ENCODE data around the gene PAQR8. TPM values are rescaled to one million over a fixed set of nuclear protein-coding genes. Genes with fewer than 3 reads are reported as not detected.
"Not testable (repeated sequence)": the region's sequence is repeated elsewhere in the genome, so short reads cannot be mapped to it uniquely, and the experiment has no call there.

PAQR8 gene
- polyA plus RNA-seq, 3 donors: 25.7 to 31.3 (median 29.3) TPM

DNA sequence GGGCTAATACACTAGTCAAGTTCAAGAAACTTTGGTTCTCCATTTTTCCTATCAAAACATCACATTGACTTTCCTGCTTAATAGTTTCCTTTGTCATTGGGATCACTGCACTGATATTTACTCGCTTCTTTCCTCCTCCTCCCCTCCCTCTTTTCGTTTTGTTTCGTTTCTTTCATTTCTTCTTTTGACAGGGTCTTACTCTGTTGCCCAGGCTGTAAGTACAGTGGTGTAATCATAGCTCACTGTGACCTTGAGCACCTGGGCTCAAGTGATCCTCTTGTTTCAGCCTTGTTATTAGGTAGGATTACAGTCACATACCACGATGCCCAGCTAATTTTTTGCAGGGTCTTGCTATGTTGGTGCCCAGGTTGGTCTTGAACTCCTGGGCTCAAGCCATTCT, 12.3 kb downstream of the PAQR8 start:
- no peak for DNase-seq (ENCODE audit: low read depth in 3 of 3, low spot score in 2 of 3)

DNA sequence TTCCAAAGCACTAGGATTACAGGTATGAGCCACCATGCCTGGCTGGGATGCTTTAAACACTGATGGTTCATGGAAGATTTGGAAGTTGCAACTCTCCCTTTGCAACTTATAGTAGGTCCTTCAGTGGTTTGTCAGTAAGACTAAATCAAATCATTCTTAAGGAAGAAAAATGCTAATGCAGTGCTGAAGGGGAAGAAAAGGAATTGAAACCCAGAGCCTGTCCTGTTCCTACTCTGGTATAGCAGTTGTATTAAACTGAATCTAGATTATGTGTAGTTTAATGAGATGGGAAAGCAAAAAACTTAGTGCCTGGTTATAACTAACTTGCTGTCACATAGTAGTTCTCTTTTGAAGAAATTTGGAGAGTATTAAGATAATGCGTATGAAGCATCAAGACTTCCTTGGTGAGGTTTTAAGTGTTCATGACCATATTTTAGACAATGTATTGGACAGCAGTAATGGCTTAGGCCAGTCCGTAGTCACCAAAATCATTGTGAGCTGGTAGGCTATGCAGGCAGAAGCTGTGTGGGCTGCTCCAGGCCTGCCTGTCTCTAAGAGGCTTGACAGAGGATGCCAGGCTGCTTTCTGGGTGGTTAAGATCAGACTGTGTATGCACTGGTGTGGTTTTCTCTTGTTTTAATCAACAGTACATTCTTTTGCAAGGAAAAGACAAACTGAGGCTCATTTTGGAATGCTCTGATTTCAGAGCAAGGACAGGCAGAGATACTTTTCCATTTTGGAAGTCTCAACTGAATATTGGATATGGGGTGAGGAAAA, 14.0 kb downstream of the PAQR8 start:
- no peak for DNase-seq (ENCODE audit: low read depth in 3 of 3, low spot score in 2 of 3)

DNA sequence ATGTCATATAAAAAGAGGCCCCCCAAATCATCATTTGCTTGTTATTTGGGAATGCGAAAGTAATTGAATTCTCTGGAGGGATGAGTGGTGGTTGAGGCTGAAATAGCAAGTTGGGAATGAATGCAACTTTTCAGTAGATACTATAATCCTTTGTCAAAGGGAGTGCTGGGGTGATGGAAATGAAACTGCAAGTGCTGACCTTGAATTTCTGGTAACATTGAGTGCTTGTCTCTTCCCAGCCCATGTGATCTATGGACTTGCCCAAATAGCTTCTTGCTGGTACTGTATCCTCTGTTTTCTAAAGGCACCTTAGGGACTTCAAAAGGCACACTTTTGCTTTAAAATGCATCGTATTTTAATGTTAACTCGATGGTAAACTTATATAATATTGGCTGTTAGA, 14.8 kb downstream of the PAQR8 start:
- DNase-seq (ENCODE audit: low read depth in 3 of 3, low spot score in 2 of 3): no peak

DNA sequence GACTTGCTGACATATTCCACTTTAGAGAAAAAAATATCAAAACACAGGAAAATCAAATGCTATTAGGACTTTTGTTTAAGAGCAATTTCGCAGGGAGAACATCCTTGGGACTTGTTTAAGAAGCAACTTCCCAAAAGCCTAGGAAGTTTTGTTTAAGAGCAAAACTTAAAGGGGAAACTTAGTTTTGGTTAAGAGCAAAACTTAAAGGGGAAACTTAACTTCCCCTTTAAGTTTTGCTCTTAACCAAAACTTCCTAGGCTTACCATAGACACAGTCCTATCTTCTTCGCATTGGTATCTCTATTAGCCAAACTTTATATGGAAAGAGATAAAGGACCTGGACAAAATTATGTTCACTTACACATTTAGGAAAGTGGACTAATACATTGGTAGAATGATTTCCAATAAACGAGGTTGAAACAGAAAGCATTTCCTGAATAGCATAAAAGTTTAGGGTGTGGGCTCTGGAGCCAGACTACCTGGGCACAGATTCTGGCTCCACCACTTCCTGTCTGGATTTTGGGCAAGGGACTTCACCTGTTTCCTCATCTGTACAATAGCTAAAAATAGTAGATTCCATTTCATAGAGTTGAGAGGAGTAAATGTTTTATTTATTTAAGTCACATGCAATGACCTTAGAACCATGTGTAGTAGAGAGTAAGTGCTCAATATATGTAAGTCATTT, 15.7 kb downstream of the PAQR8 start:
- DNase-seq (ENCODE audit: low read depth in 3 of 3, low spot score in 2 of 3): no peak

DNA sequence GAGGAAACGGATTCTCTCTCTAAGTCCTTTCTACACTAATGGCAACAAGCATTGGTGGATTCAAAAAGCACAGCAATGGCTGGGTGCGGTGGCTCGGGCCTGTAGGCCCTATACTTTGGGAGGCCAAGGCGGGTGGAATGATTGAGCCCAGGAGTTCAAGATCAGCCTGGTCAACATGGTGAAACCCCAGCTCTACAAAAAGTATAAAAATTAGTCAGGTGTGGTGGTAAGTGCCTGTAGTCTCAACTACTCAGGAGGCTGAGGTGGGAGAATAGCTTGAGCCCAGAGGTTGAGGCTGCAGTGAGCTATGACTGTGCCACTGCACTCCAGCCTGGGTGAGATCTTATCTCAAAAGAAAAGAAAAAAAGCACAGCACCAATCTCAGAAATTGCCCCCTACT, 19.3 kb downstream of the PAQR8 start:
- DNase-seq (ENCODE audit: low read depth in 3 of 3, low spot score in 2 of 3): no peak

DNA sequence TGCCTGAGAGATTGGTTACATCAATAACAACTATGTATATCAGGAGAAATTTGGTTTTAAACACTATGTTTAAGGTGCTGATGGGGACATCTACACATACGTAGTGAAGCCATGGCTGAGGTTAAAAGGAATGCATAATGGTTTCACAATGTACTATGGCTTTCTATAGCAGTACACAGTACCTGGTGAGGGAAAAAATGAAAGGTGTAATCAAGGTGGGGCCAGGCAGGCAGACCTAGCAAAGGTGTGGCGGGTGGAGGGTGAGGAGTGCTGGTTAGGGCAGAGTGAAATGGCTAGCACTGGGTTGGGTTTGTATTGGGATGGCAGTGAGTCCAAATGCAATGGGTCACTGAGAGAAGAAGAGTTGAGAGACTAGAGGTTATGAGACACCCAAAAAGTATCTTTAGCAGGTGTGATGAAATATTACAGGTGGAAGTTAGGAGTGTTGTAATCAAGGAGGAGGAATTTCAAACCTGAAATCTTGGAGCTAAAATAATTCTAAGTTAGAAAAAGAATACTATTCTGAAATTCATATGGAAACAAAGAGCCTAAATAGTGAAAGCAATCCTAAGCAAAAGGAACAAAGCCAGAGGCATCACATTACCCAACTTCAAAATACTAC, 22.3 kb downstream of the PAQR8 start:
- no peak for DNase-seq (ENCODE audit: low read depth in 3 of 3, low spot score in 2 of 3)

DNA sequence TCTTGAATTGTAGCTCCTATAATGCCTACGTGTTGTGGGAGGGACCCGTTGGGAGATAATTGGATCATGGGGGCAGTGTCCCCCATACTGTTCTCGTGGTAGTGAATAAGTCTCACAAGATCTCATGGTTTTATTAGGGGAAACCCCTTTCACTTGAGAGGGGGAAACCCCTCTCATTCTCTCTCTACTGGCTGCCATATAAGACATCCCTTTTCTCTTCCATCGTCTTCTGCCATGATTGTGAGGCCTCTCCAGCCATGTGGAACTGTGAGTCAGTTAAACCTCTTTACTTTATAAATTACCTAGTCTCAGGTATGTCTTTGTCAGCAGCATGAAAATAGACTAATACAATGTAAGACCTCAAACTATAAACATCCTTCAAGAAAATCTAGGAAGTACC, 23.1 kb downstream of the PAQR8 start:
- no peak for DNase-seq (ENCODE audit: low read depth in 3 of 3, low spot score in 2 of 3)

DNA sequence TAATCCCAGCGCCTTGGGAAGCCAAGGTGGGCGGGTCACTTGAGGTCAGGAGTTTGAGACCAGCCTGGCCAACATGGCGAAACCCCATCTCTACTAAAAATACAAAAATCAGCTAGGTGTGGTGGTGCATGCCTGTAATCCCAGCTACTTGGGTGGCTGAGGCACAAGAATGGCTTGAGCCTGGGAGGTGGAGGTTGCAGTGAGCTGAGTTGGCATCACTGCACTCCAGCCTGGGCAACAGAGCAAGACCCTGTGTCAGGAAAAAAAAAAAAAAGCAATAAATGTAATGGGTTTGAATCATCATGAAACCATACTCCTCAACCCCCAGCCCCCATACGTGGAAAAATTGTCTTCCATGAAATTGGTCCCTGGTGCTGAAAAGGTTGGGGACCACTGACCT, 26.2 kb downstream of the PAQR8 start:
- not testable (repeated sequence) for DNase-seq (ENCODE audit: low read depth in 3 of 3, low spot score in 2 of 3)

DNA sequence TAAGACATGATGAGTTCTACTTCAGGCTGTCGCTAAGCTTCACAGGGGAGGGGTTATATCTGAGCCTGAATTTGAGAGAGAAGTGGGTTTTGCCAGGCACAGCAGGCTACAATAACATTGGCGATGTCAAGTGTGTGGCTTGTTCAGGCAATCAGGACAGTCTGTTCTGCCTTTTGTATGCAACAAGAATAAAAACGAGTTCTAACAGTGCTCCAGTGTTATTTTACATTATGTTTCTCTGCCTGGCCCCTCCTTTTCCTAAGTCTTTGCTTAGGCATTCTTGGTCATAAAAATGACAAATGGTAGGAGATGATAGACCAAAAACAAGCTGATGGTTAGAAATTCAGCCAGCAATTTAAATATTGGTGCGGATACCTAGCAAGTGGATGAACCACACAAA, 26.8 kb downstream of the PAQR8 start:
- DNase-seq (ENCODE audit: low read depth in 3 of 3, low spot score in 2 of 3): no peak

DNA sequence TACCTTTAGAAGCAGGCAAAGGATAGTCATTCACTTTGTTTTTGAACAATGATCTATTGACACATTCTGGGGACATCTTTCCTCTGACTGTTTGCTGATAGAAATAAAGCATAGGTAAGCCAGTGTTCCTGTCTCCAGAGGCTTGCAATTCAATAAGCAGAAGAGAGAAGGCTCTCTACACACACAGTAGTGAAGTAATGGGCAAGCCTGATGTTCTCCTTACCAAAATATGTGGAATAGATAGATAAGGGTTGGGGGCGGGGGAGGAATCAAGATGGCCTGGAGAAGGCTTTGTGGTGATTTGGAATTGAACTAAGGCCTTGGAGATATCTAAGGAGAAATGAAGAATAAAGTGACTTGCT, 27.3 kb downstream of the PAQR8 start:
- DNase-seq (ENCODE audit: low read depth in 3 of 3, low spot score in 2 of 3): no peak

DNA sequence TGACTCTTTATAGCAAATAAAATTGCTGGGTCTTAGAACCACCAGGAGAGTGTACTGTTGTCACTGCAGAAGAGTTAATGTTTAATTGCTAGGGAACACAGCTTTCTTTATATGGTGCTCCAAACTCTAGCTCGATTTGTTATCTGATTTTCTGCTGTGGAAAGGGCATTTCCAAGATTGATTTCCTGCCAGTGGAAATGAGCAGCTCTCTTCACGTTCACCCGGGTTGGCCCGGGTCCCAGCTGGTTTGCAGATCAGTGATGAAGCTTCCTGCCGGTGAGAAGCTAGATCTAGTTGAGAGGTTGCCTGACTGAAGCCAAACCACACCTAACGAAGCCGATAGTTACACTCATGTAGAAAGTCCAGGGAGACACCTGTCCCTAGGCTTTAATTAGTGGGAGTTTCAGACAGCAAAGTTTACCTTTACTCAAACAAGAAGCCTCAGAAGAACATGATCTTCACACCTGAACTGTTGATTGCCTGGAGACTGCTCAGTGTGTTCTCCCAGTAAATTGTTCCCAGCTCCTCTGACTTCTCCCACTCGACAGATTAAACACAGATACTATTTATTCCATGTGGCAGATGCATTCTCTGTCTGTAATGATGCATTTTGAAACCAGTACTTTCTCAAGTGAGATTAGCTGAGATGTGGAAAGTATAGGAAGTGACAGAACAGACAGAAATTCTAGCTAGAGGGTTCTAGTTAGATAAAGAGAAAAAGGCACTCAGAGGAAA, 27.8 kb downstream of the PAQR8 start:
- DNase-seq (ENCODE audit: low read depth in 3 of 3, low spot score in 2 of 3): no peak

DNA sequence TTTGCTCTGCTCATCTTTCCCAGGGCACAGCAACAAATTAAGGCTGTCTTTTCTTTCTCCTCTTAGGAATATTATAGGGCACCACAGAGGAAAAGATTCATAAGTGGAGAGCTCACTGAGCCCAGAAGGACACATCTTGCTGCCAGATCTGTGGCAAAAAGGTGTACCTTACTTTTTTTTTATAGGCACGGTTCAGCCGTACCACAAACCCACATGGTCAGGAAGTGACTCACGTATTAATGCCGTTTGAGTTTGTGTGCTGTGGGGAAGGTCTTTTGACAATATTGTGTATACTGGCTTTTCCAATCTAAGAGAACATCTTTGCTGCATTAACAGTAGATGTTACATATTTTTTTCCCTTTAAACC, 28.4 kb downstream of the PAQR8 start:
- no peak for DNase-seq (ENCODE audit: low read depth in 3 of 3, low spot score in 2 of 3)

DNA sequence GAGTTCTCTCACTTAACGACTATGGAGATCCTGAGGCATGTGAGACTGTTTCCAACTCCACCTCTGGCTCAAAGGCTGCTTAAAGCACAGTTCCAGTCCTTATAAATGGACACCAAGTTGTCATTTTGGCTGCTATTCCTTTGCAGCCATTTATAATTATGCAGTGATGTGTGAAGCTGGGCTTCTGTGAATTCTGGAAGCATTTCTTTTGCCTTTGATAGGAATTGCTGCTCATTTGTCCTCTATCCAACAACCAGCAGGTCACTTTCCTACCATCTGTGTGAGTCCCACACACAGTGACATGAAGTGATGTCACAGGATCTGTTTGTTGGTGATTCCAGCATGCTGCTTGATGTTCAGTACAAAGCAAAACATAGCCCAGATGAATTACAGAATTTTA, 29.6 kb downstream of the PAQR8 start:
- DNase-seq (ENCODE audit: low read depth in 3 of 3, low spot score in 2 of 3): no peak

DNA sequence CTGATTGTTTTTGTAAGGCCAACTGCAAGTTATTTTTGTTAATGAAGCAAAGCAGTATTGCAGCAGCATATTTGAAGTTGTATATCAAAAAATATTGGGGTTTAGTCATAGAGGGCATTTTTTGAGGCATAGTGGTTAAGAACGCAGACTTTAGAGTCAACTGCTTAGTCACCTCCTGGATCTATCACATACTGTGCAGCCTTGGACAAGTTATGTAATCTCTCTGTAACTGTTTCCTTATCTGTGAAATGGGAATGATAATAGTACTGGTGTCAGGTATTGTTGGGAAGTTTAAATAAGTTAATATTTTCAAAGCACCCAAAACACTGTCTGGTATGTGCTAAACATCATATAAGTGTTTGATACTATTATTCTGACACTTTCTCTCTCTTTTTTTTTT, 31.0 kb downstream of the PAQR8 start:
- no peak for DNase-seq (ENCODE audit: low read depth in 3 of 3, low spot score in 2 of 3)

DNA sequence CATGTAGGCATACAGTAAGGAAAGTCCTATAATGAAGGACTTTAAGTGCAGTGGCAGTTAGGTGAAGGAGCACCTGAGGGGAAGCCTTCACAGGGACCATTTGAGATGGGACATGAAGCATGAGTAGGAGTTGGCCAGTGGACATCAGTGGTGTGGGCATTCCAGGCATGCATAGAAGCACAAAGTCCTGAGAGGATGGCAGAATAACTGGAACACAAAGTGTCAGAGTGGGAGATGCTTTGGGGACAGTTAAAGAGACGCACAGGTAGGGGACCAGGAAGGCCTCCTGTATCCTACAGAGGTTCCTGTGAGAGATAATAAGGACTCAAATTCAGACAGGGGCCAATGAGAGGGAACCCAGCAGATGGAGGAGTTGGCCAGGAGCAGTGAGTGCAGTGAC, 31.8 kb downstream of the PAQR8 start:
- no peak for DNase-seq (ENCODE audit: low read depth in 3 of 3, low spot score in 2 of 3)

DNA sequence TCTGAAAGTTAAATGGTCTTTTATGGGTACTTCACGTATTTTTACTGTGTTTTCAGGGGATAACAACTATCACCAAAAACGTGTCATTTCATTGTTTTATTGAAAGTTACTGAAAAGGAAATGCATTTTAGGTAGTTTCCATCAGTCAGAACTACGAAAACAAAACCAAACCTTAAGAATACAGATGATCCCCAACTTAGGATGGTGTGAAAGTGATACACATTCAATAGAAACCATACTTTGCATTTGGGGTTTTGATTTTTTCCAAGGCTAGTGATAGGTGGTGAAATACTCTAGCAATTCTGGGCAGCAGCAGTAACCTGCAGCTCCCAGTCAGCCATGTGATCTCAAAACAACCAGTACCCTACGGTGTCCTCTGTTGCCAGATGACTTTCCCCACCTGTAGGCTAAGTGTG, 32.3 kb downstream of the PAQR8 start:
- DNase-seq (ENCODE audit: low read depth in 3 of 3, low spot score in 2 of 3): no peak

DNA sequence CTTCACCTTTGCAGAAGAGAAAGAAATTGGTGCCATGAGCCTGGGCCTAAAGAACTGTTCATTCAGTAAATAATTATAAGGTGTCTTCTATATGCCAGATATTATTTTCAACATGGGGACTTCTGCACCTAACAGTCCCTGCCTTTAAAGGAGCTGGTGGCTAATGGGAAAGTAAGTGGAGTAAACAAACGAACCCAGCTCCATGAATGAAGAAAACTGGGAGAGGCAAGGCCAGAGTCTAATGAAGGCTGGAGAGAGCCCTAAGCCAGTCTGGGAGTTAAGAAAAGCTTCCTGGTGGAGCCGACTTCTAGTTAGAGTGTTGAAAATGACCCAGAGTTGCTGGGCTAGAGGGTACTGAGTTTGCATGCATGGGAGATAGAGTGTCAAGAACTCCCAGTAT, 34.0 kb downstream of the PAQR8 start:
- no peak for DNase-seq (ENCODE audit: low read depth in 3 of 3, low spot score in 2 of 3)

DNA sequence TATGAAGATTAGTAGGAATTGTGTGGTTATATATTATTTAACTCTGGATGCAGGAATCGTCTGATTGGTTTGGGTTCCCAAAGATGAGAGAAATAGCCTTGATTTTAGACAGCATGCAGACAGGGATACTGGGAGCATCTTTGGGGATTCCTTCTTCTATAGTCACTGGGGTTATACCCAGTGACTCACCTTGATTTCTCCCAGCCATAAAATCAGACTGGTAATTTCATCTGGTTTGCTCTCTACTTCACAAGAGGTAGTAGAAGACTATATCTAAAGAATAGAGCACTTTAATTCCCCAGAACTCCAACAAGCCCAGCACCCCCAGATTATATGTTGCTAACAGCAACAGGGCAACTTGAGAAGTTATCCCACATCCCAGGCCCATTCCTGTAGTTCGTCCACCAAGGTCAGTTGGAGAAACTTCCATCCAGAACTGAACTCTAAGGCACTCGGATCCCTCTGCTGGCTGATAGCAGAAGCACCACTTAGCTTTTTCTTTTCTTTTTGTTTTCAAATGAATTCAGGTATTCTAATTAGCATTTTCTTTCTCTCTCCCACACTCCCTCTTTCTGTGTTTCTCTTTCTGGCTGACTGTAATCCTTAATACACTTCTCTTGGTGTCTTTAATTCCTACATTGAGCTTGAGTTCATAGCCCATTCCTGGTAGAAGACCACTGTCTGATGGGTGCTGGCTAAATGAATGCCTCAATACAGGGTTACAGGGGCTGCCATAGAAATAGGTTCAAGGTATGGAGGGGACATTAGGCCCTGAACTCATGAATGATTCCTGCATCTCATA, 37.8 kb downstream of the PAQR8 start:
- DNase-seq (ENCODE audit: low read depth in 3 of 3, low spot score in 2 of 3): no peak

DNA sequence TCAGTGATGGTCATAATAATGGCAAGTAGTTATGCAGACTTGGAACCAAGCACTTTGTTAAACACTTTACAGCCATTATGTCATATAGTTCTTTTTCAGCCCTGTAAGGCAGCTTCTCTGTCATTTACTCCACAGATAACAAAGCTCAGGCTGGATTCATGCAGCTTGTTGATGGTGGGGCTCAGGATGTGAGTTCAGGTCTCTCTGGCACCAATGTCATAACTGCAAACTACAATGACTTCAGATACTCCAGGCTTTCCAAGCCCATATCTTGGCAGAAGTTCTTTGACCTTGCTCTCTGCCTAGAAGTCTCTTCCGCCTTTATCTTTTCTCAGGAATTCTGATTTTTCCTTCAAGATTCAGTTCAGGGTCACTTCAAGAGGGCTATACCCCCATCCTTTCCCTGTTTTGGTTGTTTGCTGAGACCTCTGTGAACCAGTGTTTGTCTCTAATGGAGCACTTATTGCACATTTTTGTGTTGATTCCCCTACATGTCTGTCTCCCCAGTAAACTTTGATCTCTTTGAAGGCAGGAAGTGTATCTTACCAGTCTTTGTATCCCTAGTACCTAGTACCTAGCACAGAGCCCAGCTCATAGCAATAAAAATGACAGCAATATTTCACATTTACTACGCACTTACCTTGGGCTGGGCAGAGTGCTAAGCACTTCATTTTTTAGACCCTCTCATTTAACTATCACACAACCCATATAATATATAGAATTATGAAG, 38.5 kb downstream of the PAQR8 start:
- DNase-seq (ENCODE audit: low read depth in 3 of 3, low spot score in 2 of 3): no peak

DNA sequence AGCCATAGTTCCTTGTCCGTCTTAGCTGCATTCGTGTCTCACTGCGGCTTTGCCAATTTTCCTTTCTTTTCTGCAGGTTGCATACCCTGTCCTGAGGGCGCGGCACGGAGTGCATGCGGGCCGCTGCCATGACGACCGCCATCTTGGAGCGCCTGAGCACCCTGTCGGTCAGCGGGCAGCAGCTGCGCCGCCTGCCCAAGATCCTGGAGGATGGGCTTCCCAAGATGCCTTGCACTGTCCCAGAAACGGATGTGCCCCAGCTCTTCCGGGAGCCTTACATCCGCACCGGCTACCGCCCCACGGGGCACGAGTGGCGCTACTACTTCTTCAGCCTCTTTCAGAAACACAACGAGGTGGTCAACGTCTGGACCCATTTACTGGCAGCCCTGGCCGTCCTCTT, 41.1 kb downstream of the PAQR8 start:
- no peak for DNase-seq (ENCODE audit: low read depth in 3 of 3, low spot score in 2 of 3)
